ENCODE data around the gene PAK5.

- TF ChIP-seq, protein P1, sequence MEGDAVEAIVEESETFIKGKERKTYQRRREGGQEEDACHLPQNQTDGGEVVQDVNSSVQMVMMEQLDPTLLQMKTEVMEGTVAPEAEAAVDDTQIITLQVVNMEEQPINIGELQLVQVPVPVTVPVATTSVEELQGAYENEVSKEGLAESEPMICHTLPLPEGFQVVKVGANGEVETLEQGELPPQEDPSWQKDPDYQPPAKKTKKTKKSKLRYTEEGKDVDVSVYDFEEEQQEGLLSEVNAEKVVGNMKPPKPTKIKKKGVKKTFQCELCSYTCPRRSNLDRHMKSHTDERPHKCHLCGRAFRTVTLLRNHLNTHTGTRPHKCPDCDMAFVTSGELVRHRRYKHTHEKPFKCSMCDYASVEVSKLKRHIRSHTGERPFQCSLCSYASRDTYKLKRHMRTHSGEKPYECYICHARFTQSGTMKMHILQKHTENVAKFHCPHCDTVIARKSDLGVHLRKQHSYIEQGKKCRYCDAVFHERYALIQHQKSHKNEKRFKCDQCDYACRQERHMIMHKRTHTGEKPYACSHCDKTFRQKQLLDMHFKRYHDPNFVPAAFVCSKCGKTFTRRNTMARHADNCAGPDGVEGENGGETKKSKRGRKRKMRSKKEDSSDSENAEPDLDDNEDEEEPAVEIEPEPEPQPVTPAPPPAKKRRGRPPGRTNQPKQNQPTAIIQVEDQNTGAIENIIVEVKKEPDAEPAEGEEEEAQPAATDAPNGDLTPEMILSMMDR (IDR thresholded peaks at IDR 0.05): no peak
- TF ChIP-seq POLR2A (IDR thresholded peaks at IDR 0.05) (no peak), EP300 (IDR thresholded peaks at IDR 0.05; ENCODE audit: low read depth) (no peak)
Observed at GRCh38 chr20:9789131-9789530, 49.7 kb downstream of the PAK5 start.
